ENCODE results near the gene TRIM40.
"Not testable (repeated sequence)": the region's sequence is repeated elsewhere in the genome, so short reads cannot be mapped to it uniquely, and the experiment has no call there.

Gene TRIM40

DNA sequence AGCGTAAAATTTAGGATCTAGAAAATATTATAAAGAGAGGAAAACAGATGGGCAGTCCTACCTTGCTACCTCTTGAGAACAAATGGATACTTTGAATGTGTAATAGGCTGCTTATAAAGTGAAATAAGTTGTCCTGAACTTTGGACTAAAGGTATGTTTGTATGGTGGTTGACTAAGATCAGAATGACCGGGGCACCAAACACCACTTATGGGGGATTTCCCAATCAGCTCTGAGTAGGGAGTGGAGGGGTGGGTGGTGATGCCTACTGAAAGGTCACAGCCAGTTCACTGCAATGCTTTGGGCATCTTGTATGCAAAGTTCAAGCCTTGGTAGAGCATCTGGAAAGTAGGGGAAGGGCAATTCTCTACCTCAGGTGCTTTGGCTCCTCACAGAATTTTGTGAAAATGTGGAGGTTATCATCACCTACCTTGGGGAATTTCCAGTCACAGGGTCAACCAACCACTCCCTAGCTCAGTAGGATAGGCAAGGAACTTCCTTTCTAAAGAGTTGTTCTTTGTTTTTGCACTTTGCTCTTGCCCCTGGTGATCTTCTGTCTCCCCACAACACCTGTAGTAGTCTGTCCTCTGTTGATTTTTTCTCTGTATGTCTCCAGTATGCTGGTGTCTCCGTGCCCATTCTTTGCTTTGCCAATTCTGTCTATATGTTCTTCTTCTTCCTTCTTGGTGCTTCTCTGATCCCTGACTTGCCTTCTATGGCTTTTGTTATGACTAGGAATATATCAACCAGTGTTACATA lies 22.8 kb upstream of the TRIM40 start, which contains the start of gene TRIM31:
TRIM31 (minus strand) TSS at position 88 of the 757 bp plus-strand sequence. CDS start 285 bp downstream, outside the sequence.
- no peak for DNase-seq (ENCODE audit: low spot score)

DNA sequence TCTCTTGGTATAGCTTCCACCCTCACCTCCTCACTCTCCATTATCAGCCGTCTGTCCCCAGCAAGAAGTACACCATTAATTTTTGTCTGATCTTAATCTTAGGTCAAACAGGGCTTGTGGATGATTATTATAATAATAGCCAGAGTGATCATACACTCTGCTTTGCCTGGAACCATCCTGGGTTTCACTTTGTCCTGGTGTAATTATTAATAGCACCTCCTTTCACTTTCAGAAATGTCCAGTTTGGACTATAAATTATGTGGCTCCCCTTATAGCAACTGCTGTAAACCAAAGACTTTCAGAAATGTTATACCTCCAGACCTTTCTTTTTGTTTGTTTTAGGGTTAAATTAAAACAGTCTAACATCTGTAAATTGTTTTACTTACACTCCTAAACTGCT lies 22.1 kb upstream of the TRIM40 start:
- DNase-seq (ENCODE audit: low spot score), result no peak

DNA sequence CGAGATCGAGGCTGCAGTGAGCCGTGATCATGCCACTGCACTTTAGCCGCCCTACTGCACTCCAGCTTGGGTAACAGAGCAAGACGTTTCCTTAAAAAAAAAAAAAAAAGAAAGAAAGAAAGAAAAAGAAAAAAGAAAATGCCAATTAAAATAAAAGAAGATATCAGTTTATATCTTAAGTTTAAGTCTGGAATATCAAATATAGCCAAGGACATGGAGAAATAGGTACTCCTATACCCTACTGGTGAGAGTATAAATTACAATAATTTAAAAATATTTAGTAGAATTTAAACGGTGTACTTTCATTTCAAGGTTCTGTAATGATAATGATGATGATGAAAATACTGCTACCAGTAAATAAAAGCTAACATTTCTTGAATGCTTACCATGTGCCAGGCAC lies 19.2 kb upstream of the TRIM40 start:
- DNase-seq (ENCODE audit: low spot score), result no peak

DNA sequence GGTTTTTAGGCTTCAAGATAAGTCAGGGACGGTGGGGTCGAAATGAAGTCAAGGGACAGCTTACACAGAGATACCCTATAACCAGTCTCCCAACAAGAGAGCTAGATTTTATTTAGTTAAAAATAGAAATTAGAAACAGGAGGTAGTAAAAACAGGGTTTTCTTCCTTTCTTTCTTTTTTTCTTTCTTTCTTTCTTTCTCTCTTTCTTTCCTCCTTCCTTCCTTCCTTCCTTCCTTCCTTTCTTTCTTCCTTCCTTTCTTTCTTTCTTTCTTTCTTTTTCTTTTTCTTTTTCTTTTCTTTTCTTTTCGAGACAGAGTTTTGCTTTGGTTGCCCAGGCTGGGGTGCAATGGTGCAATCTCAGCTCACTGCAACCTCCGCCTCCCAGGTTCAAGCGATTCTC lies 17.2 kb upstream of the TRIM40 start:
- not testable (repeated sequence) for DNase-seq (ENCODE audit: low spot score)

DNA sequence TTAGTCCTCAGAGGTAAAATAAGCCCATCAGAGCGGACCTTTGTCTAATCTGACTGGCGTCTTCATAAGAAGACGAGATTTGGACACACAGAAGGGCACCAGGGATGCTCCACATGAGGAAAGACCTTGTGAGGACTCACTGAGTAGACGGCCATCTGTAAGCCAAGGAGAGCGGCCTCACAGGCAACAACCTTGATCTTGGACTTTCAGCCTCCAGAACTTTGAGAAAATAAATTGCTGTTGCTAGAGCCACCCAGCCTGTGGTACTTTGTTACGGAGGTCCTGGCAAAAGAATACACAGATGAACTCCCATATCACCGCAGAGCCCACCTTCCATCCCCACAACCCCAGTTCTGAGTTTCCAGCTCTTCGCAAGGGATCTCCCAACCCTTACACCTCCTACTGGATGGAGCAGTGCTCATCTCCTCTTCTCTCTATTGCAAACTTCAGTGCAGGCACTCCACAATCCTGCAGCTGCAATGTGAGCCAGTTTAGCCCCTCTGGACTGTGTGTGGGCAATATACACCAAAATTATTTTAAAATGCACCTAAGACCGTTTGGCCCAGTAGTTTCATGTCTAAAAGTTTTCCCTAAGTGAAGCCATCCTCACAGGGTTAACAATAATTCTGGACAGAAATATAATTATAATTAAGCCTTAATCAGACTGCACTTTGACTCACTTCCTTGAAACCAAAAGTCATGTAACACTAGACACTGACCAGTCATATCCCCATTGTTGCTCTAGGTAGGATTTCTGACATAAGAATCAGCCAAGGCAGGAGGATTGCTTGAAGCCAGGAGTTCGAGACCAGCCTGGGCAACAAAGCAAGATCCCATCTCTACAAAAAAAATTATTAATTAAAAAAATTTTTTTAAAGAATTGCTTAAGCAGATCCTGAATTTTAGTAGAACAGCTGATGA lies 14.2 kb upstream of the TRIM40 start:
- DNase-seq (ENCODE audit: low spot score), result no peak

DNA sequence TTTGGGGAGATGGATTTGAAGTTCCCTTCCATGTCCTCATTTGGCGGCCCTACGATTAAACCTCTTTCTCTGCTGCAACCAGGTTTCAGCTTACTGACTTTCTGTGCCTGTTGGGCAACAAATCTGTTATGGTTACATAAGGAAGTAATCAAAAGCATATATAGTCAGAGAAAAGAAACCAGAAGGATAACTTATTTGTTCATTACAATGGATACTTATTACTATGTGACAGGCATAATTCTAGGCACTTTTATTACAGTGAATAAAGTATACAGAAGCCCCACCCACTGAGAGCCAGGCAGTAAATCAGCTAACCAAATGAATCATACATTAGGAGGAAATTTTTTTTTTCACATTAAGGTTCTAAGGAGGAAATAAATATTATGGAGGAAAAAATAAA lies 13.4 kb upstream of the TRIM40 start:
- DNase-seq (ENCODE audit: low spot score), result no peak

DNA sequence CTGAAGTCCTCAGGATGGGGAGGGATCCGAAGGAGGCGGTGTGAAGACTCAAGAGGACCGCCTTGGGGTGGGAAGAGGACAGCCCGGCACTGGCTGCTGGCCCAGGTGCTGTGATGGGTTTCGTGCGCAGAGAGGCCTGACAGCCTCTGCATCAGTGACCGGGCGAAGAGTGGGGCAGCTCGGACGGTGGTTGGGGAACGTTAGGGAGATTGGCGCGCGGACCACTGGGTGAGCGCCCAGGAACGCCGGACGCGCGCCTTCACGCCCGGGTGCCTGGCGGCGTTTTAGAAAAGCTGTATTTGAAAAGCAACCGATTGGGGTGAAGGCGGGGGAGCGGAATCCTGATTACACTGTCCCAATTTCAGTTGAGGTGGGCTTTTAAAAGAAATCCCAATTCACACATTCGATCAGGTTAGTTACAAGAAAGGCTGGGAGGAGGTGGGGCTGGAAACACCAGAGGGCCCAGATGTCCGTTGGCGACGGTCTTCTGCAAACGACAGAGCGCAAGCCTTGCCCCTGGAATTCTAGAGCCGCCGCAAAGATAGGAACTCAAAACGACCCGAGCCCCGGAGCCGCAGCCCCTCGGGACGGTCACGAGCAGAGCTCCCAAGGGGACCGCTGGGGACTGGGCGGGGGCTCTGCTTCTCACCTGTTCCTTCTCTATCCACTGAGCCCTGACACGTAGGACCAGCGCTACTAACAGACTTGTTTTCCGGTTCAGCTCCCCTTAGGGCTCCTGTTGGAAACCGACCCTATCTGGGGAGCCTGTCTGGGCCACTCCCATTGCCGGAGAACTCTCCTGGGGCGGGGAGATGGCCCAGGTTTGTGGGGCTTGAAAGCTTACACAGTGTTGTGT lies 8.5 kb upstream of the TRIM40 start:
- no peak for DNase-seq (ENCODE audit: low spot score)

DNA sequence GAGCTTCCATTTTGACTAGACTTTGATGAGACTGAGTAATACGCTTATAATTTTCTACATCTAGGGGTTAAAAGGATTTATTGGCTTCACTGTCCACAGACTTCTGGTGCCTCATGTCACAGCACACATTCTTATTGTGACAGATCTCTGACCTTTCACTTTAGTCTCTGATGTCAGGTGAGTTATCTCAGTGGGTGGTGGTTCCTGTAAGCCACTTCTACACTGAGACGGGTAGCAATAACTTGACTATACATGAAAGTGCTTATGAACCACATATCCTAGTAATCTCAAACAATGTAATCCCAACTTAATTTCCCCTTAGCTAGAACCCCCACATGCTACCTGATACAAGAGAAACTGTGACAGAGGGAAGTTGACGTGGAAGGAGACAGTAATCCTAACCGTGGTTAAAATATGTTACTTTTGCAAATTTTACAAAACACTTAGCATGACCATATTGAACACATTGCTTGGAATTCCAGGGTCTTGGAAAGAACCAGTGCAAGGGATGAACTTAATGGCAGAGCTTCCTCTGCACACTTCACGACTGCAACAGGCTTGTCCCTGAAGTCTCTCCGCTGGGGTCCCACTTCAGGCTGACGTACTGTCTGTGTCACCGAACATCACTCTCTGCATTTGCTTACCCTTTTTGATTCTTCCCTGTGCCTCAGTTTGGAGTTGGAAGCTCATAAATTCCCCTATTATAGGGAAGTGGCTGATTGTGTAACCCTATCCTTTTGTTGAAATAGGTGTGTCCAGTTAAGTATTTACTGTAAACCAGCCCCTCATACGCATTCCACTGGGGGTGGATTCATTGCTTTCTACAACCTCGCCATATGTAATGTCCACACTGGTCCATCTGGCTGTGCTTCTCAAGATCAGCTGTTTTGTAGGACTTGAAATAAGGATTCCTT lies 6.4 kb upstream of the TRIM40 start:
- DNase-seq (ENCODE audit: low spot score), result no peak

DNA sequence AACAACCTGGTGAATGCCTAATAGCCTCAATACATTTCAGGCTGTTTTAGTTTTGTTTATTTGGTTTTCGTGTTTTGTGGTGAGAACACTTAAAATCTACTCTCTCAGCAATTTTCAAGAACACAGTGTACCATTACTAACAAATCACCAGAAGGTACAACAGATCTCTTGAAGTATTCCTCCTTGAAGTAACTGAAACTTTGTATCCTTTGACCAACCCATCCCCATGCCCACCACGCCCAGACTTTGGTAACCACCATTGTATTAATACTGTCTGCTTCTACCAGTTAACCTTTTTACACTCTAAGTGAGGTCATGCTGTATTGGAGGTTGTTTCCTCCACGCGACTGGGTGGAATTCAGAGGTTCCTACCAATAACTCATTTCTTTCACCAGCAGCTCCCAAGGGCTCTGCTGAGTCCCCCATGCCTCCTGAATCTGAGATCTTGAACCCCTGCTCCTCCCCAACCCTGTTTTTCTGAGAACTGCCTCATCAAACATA lies 5.7 kb upstream of the TRIM40 start:
- DNase-seq (ENCODE audit: low spot score), result no peak

DNA sequence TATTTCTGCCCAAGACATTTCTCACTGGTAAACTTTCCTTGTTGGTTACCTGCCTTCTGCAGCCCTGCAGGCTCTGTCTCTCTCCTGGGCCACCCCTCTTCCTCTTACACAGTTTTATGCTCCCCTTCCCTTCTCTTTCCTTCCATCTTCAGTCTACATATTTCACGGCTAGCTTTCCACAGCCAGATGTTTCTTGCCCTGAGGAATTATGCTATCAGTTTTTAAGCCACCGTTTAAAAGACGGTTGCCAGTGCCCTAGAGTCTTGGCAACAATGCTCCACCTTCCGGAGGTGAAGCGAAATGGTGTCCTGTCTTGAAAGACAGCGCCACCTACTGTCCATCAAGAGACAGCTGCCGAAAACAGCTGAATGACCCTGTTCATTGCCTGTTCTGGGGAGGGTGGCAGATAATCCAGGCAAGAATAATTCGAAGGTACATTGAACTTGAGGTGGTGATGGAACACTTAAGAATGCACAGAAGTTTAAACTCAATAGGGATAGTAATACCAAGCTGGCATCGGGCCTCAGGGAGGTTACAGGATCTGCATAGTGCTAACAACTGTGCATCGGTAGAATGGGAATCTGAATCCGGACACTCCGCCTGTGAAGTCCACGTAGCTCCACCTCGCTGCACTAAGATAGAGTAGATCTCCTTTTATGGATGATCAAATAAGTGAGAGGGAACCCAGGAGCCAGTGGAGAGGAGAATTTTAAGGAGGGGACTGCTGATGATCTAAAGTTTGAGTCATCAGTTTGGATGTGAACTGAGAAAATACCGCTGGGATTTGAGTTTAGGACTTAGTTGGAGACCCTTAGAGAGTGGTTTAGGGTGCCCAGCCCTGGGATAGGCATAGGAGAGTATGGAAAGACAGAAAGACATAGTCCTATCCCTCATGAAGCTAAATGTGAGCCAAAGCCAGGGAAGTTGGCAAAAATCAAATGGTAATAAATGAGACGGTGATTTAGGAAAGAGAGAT lies 4.8 kb upstream of the TRIM40 start:
- peak; percentile 93 for DNase-seq (ENCODE audit: low spot score)

DNA sequence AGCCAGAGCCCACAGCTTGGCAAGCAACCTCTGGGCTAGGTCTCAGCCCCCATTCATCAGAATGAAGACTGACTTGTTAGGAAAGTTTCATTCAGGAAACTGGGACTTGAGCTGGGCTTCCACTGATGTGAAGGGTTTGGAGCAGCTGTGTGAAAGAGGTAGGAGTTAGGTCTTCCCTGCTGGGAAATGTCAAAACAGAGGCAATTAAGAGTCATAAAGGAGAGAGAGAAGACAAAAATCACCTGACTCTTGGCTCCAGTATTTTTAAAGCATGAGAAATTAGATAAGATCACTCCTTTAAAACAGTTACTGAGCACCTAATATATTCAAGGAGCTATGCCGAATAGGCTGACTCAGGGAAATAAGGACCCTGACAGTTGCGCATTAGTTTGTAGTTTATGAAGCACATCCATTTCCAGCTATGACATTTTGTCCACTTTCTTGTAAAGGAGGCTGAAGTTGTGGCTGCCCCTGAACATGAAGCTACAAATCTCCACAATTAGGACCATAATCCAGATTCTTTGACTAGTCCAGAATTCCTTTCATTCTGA lies 3.9 kb upstream of the TRIM40 start:
- DNase-seq (ENCODE audit: low spot score), result no peak

DNA sequence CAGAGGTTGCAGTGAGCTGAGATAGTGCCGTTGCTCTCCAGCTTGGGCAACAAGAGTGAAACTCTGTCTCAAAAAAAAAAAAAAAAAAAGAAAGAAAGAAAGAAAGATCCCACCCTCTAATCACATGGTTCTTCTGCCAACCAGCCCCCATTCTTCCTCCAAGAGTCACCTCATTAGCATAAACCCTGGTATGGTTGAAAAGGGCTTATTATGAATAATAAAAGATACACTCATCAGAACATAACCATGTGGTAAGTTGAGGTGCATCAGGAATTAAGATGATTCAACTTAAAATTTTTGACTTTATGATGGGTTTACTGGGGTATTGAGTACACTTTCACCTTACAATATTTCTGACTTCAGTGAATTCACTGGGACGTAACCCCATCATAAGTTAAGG lies 793 bp upstream of the TRIM40 start:
- DNase-seq (ENCODE audit: low spot score), result no peak

DNA sequence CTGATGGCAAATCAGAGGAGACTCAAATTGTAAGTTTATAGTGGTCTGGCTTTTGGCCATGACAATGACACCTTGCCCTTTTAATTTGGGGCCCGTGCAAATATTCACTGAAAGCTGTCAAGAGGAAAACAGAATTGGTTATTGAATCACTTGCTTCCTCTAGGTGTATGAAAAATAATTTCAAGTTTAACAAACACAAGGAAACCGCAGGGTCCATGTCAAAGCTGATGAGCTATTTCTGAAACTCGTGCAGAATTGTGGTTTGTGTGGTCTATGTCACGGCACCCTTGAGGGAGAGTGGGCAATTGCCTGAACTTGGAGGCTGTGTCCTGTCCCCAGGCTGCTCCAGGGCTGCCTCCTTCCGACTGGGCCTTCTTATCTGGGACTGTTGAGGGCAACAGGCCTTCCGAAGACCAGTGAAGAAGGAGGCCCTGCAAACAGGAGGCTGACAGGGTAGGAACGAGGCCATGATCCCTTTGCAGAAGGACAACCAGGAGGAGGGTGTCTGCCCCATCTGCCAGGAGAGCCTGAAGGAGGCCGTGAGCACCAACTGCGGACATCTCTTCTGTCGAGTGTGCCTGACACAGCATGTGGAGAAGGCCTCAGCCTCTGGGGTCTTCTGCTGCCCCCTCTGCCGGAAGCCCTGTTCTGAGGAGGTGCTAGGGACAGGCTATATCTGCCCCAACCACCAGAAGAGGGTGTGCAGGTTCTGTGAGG lies 788 bp downstream of the TRIM40 start:
- DNase-seq (ENCODE audit: low spot score), result no peak

DNA sequence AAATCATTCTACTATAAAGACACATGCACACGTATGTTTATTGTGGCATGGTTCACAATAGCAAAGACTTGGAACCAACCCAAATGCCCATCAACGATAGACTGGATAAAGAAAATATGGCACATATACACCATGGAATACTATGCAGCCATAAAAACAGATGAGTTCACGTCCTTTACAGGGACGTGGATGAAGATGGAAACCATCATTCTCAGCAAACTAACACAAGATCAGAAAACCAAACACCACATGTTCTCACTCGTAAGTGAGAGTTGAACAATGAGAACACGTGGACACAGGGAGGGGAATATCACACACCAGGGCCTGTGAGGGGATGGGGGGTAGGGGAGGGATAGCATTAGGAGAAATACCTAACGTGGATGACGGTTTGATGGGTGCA lies 4.3 kb downstream of the TRIM40 start:
- DNase-seq (ENCODE audit: low spot score), result not testable (repeated sequence)

DNA sequence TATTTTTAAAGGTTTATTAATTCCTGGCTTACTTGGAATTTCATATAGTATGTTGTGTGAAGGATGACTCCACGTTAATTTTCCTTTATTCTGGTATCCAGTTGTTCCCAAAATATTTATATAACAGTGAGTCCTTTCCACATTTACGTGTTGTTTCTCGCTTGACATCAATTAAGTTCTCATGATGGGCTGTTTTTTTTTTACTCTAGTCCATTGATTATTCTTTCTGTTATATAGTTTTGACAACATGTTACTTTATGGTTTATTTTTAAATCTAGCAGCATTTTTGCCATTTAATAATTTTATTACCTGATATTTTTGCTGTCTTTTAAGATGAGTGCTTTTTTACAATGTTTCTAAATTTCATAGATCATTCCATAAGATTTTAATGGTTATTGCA lies 6.7 kb downstream of the TRIM40 start:
- DNase-seq (ENCODE audit: low spot score), result no peak

DNA sequence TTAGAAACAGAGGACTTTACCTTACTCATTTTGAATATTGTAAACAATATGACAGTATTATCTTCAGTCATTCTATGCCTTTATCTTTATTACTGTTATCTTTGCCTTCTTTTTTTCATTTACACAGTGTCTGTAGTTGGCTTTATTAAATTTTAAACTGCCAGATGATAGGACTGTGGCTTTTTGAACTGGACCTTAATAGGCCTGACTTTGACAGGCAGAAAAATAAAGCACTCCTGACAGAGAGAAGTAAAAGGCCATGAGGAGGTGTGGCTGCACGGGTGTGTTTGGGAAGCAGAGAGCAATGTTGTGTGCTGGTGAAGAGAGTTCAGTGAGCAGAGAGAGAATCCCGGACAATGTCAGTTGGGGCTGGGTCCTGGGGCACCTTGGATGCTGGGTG lies 7.8 kb downstream of the TRIM40 start:
- no peak for DNase-seq (ENCODE audit: low spot score)

DNA sequence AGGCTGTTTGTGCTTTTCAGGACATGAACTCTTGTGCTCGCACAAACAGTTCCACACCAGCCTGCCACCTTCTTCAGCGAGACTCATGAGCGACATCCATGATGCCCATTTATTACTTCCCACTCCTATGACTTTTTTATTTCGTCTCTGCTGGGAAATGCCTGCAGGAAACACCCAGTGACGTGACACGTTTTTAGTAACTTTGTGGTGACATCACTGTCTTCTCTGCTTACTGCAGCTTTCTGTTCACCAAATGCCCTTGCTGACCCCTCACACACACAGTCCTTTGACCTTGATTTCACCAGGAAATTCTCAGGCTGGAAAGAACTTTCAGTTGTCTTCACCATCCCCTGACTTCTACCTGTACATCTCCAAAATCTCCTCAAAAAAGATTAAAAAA lies 8.9 kb downstream of the TRIM40 start:
- no peak for DNase-seq (ENCODE audit: low spot score)

DNA sequence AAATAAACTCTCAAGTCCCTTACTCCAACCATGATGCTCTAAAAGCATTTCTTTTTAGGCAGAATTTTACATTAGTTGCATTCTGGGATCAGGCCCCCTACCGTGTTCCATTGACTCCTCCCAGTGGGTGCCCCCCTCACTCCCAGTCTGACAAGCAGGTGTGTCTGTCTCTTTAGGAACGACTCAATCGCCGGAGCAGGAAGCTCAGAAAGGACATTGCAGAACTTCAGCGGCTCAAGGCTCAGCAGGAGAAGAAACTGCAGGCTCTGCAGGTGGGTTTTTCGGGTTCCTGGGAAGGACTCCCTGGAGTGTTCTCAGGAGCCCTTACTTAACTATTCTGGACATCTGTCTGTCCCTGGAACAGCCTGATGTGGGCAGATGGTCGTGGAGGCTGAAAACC lies 9.9 kb downstream of the TRIM40 start:
- no peak for DNase-seq (ENCODE audit: low spot score)

DNA sequence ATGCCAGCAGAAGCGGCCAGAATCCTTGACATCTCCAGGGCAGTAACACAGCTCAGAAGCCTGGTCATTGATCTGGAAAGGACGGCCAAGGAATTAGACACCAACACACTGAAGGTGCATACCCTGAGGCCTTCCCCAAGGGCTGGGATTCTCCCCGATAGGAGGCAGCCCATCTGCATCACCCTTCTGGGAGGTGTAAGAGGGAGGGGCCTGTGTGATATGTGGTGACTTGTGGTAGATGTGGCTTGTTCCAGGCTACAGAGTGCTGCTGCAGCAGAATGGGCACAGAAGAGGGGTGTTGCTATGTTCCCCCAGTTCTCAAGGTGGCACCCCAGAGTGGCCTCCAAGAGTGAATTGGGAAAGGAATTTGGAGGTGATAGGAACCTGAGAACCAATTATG lies 11.2 kb downstream of the TRIM40 start:
- no peak for DNase-seq (ENCODE audit: low spot score)
